Measurements from ENCODE around the gene SFI1. TPM values are rescaled to one million over a fixed set of nuclear protein-coding genes. Genes with fewer than 3 reads are reported as not detected.

The SFI1 gene
- total RNA-seq, 1 experiment from 2014 or later: 53.1 TPM

- no peak for ATAC-seq
- H3K36me3 ChIP-seq (ENCODE audit: control insufficient read depth in 1 of 2, insufficient read depth in 2 of 2, low read length in 2 of 2): no peaks in the 10 kb centered on the region
- no TSS peak for BruUV-seq (replicated peaks)
- H3K4me3 ChIP-seq (replicated peaks in 1 of 2; ENCODE audit: low read depth in 1 of 2, low read length in 2 of 2): no peak overlapping the region
- no peaks in the 10 kb centered on the region for H3K27me3 ChIP-seq (ENCODE audit: insufficient read depth, low read length)
- H4K20me1 ChIP-seq (ENCODE audit: insufficient read depth): no peaks in the 10 kb centered on the region
- H3K9me2 ChIP-seq (ENCODE audit: insufficient read depth): no peaks in the 10 kb centered on the region
- TF ChIP-seq CEBPB (IDR thresholded peaks at IDR 0.05; ENCODE audit: low read depth) (no peak), JUND (IDR thresholded peaks at IDR 0.05) (no peak), SRF (IDR thresholded peaks at IDR 0.05; ENCODE audit: low read depth) (no peak), MAX (IDR thresholded peaks at IDR 0.05) (no peak), SIN3A (IDR thresholded peaks at IDR 0.05; ENCODE audit: low read depth) (no peak), SP1 (IDR thresholded peaks at IDR 0.05; ENCODE audit: low read depth) (no peak), POLR2AphosphoS5 (IDR thresholded peaks at IDR 0.05; ENCODE audit: low read depth, low read length) (no peak), ZFX (IDR thresholded peaks at IDR 0.05) (no peak), EZH2 (IDR thresholded peaks at IDR 0.05) (no peak)
- TF ChIP-seq, protein P1, sequence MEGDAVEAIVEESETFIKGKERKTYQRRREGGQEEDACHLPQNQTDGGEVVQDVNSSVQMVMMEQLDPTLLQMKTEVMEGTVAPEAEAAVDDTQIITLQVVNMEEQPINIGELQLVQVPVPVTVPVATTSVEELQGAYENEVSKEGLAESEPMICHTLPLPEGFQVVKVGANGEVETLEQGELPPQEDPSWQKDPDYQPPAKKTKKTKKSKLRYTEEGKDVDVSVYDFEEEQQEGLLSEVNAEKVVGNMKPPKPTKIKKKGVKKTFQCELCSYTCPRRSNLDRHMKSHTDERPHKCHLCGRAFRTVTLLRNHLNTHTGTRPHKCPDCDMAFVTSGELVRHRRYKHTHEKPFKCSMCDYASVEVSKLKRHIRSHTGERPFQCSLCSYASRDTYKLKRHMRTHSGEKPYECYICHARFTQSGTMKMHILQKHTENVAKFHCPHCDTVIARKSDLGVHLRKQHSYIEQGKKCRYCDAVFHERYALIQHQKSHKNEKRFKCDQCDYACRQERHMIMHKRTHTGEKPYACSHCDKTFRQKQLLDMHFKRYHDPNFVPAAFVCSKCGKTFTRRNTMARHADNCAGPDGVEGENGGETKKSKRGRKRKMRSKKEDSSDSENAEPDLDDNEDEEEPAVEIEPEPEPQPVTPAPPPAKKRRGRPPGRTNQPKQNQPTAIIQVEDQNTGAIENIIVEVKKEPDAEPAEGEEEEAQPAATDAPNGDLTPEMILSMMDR (IDR thresholded peaks at IDR 0.05 in 2 of 3, conservative IDR thresholded peaks at IDR 0.05 in 1 of 3; ENCODE audit: borderline replicate concordance in 1 of 3, insufficient read depth in 1 of 3, low read depth in 2 of 3, low read length in 2 of 3): no peak
- TF ChIP-seq, protein P2, sequence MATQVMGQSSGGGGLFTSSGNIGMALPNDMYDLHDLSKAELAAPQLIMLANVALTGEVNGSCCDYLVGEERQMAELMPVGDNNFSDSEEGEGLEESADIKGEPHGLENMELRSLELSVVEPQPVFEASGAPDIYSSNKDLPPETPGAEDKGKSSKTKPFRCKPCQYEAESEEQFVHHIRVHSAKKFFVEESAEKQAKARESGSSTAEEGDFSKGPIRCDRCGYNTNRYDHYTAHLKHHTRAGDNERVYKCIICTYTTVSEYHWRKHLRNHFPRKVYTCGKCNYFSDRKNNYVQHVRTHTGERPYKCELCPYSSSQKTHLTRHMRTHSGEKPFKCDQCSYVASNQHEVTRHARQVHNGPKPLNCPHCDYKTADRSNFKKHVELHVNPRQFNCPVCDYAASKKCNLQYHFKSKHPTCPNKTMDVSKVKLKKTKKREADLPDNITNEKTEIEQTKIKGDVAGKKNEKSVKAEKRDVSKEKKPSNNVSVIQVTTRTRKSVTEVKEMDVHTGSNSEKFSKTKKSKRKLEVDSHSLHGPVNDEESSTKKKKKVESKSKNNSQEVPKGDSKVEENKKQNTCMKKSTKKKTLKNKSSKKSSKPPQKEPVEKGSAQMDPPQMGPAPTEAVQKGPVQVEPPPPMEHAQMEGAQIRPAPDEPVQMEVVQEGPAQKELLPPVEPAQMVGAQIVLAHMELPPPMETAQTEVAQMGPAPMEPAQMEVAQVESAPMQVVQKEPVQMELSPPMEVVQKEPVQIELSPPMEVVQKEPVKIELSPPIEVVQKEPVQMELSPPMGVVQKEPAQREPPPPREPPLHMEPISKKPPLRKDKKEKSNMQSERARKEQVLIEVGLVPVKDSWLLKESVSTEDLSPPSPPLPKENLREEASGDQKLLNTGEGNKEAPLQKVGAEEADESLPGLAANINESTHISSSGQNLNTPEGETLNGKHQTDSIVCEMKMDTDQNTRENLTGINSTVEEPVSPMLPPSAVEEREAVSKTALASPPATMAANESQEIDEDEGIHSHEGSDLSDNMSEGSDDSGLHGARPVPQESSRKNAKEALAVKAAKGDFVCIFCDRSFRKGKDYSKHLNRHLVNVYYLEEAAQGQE (IDR thresholded peaks at IDR 0.05; ENCODE audit: low read depth): no peak
- no peak overlapping the region for H3K4me2 ChIP-seq (ENCODE audit: low read length)
- no peaks in the 10 kb centered on the region for H3K79me2 ChIP-seq (ENCODE audit: insufficient read depth, low read length)
- ChIA-PET CTCF (no interaction called here), RAD21 (ENCODE audit: low non-redundant PET in 1 of 2, low total read pairs in 2 of 2, uncharacterized antibody in 2 of 2, unreplicated experiment in 2 of 2) (no interaction called here), POLR2A (no interaction called here)
- H3K9ac ChIP-seq (ENCODE audit: low read length): no peak overlapping the region
- H3K4me1 ChIP-seq (ENCODE audit: control insufficient read depth in 1 of 2, insufficient read depth in 2 of 2, low read length in 2 of 2): no peaks in the 10 kb centered on the region
- H3K27ac ChIP-seq (ENCODE audit: low read depth, low read length): no peak overlapping the region
- no peak overlapping the region for H2AFZ ChIP-seq (ENCODE audit: low read depth, low read length, poor library complexity, severe bottlenecking)
- no peak for DNase-seq (ENCODE audit: low read depth, low spot score)
- no peaks in the 10 kb centered on the region for H3K9me3 ChIP-seq (ENCODE audit: control insufficient read depth in 1 of 2, insufficient read depth in 1 of 2, low read depth in 1 of 2, low read length in 2 of 2)
- intact Hi-C loops (cut with micrococcal nuclease): no loop called here
These were observed 114.3 kb downstream of the SFI1 start for GRCh38 chr22:31610611-31611010.

All from HCT116 (cell line).